GM12878 (cell line): ENCODE data around the gene NUB1. TPM values are rescaled to one million over a fixed set of nuclear protein-coding genes. Genes with fewer than 3 reads are reported as not detected.

ENCODE experiments used
- ATAC-seq: fragments of 200-7000 bp; cut with Tn5 transposase; 3 replicates; pipeline ENCODE4 v1.9.1; 2020; ENCODE audit warnings: mild to moderate bottlenecking, moderate library complexity
- BruUV-seq: library from RNA; stranded (reverse); fragments of 400-500 nt; replicated peaks from 2 replicates; lab custom pipeline; 2021; lab: Mats Ljungman, UMichigan
- CTCF ChIA-PET: fragments of 300-600 bp; sonication (Branson Sonifier 250); formaldehyde crosslinking; extraction: SDS; loops from one replicate; lab custom pipeline; 2021; ENCODE audit warnings: inconsistent platforms; lab: Yijun Ruan, JAX
- POLR2A ChIA-PET: fragments of 350-600 bp; formaldehyde crosslinking; extraction: SDS; loops from one replicate; lab custom pipeline; 2021; ENCODE audit warnings: inconsistent platforms; lab: Charles Lee
- RAD21 ChIA-PET: fragments of 300-600 bp; sonication (Branson Sonifier 250); formaldehyde crosslinking; loops from one replicate; lab custom pipeline; 2023; ENCODE audit warnings: antibody characterized with exemption; ENCODE audit not compliant: unreplicated experiment; lab: Charles Lee
- SMC1A ChIA-PET: fragments of 300-600 bp; sonication (Branson Sonifier 250); formaldehyde crosslinking; loops from one replicate; lab custom pipeline; 2023; ENCODE audit not compliant: unreplicated experiment, uncharacterized antibody; lab: Charles Lee
- DNase-seq: peaks from one replicate; pipeline ENCODE4 v3.0.0-alpha.2; 2011; ENCODE audit warnings: low read depth, low spot score
- FAIRE-seq: peaks from 3 replicates; lab custom pipeline; 2011; peaks lifted over from hg19 to GRCh38; lab: Jason Lieb, UNC
- H2AFZ ChIP-seq: 2 replicates; pipeline ENCODE4 v1.6.0; 2011; ENCODE audit warnings: low read depth, low read length, control low read depth; ENCODE audit not compliant: control insufficient read depth
- H3K27ac ChIP-seq: 2 replicates; pipeline ENCODE4 v1.5.1; 2011; ENCODE audit warnings: control low read depth; ENCODE audit not compliant: control insufficient read depth, insufficient read depth
- H3K27me3 ChIP-seq, 2 experiments: replicated peaks in 1 of 2; 2 replicates each; pipeline versions ENCODE4 v1.6.0 to v1.6.1; 2011; ENCODE audit warnings: low read length in 1 of 2; ENCODE audit not compliant: control insufficient read depth in 2 of 2, insufficient read depth in 2 of 2
- H3K36me3 ChIP-seq, 2 experiments: 2 replicates each; pipeline ENCODE4 v1.5.1; 2011; ENCODE audit warnings: low read length in 1 of 2; ENCODE audit not compliant: control insufficient read depth in 2 of 2, insufficient read depth in 2 of 2
- H3K4me1 ChIP-seq: 2 replicates; pipeline ENCODE4 v1.6.1; 2011; ENCODE audit warnings: mild to moderate bottlenecking, low read length, moderate library complexity, mixed read lengths; ENCODE audit not compliant: control insufficient read depth, insufficient read depth
- H3K4me2 ChIP-seq: 2 replicates; pipeline ENCODE4 v1.6.0; 2011; ENCODE audit warnings: control low read depth; ENCODE audit not compliant: control insufficient read depth, insufficient read depth
- H3K4me3 ChIP-seq: fragments of 200-600 bp; sonication (generic); 2 replicates; pipeline ENCODE4 v1.5.1; 2016
- H3K79me2 ChIP-seq: 2 replicates; pipeline ENCODE4 v1.6.0; 2011; ENCODE audit warnings: low read length; ENCODE audit not compliant: control insufficient read depth, insufficient read depth
- H3K9ac ChIP-seq: 2 replicates; pipeline ENCODE4 v1.8.0; 2011; ENCODE audit warnings: low read length, control low read depth, mixed read lengths; ENCODE audit not compliant: control insufficient read depth, insufficient read depth
- H3K9me3 ChIP-seq: replicated peaks from 3 replicates; pipeline ENCODE4 v1.5.1; 2011; ENCODE audit warnings: mild to moderate bottlenecking, low read length; ENCODE audit not compliant: control insufficient read depth, insufficient read depth
- H4K20me1 ChIP-seq: 2 replicates; pipeline ENCODE4 v1.6.0; 2011; ENCODE audit not compliant: control insufficient read depth, insufficient read depth
- EGR1 ChIP-seq, 2 experiments: IDR thresholded peaks; 1 replicate in 1 of 2; 2 replicates in 1 of 2; pipeline ENCODE4 v1.6.1; 2011 to 2012; ENCODE audit warnings: low read depth in 2 of 2, low read length in 2 of 2, borderline replicate concordance in 1 of 2, mild to moderate bottlenecking in 1 of 2, moderate library complexity in 1 of 2
- IKZF1 ChIP-seq: fragments of 450-650 bp; conservative IDR thresholded peaks from 2 replicates; pipeline ENCODE4 v1.6.1; 2017; ENCODE audit warnings: antibody characterized with exemption, mild to moderate bottlenecking
- KDM1A ChIP-seq: fragments of 200-600 bp; sonication (generic); IDR thresholded peaks from 2 replicates; pipeline ENCODE4 v1.6.1; 2016; ENCODE audit warnings: borderline replicate concordance
- PAX5 ChIP-seq: IDR thresholded peaks from 2 replicates; pipeline ENCODE4 v1.6.1; 2011; ENCODE audit warnings: low read depth, low read length, borderline replicate concordance
- POU2F2 ChIP-seq: IDR thresholded peaks from 3 replicates; pipeline ENCODE4 v1.6.1; 2011; ENCODE audit warnings: low read depth, mild to moderate bottlenecking, low read length, borderline replicate concordance
- YY1 ChIP-seq: IDR thresholded peaks from 2 replicates; pipeline ENCODE4 v1.6.1; 2011; ENCODE audit warnings: low read depth, mild to moderate bottlenecking, low read length
- WGBS: methylation state at CpG from one replicate; pipeline ENCODE4 v1.1.6; 2016; ENCODE audit warnings: low lambda C conversion rate; ENCODE audit not compliant: insufficient replicate concordance, insufficient coverage; ENCODE audit errors: missing lambda C conversion rate; 5-methylcytosine and 5-hydroxymethylcytosine counted together
- in situ Hi-C: fragments of 300-500 bp; cut with MboI; formaldehyde crosslinking; loops from 9 replicates; pipeline ENCODE4 v1.14.3; 2018; ENCODE audit warnings: mixed read lengths
- intact Hi-C: fragments of 100-400 bp; cut with micrococcal nuclease; formaldehyde crosslinking; loops from one replicate; pipeline ENCODE4 v1.14.2; 2022; ENCODE audit not compliant: unreplicated experiment
- polyA plus RNA-seq, 11 experiments: library from polyadenylated mRNA; depleted of rRNA in 4 of 11; unstranded in 6 of 11; stranded (reverse) in 5 of 11; fragments of >200 nt; fragmentation: Nextera tagmentation in 4 of 11; fragmentation: Illumina TruSeq in 1 of 11; extraction: Ambion mirVana in 4 of 11; extraction: Trizol in 1 of 11; gene quantifications; 1 replicate in 1 of 11; 2 replicates in 10 of 11; pipeline versions ENCODE4 v1.2.1 to v1.2.3, GENCODE V29; 2011 to 2016; ENCODE audit warnings: inconsistent platforms in 2 of 11, missing spikeins in 2 of 11, low read depth in 1 of 11
- total RNA-seq, 4 experiments: library from RNA; depleted of rRNA in 3 of 4; stranded (reverse); fragments of >200 nt in 3 of 4; fragmentation: Illumina TruSeq in 1 of 4; extraction: Trizol in 1 of 4; gene quantifications; 2 replicates each; pipeline versions ENCODE4 v1.2.1 to v1.2.3, GENCODE V29; 2013 to 2021

NUB1 gene
- total and polyA plus RNA-seq, 10 of the 15 experiments (the other 5 are each of a cell fraction or from before 2014, with no cell fraction given) = 24.1 to 102 (median 49.0) TPM

DNA sequence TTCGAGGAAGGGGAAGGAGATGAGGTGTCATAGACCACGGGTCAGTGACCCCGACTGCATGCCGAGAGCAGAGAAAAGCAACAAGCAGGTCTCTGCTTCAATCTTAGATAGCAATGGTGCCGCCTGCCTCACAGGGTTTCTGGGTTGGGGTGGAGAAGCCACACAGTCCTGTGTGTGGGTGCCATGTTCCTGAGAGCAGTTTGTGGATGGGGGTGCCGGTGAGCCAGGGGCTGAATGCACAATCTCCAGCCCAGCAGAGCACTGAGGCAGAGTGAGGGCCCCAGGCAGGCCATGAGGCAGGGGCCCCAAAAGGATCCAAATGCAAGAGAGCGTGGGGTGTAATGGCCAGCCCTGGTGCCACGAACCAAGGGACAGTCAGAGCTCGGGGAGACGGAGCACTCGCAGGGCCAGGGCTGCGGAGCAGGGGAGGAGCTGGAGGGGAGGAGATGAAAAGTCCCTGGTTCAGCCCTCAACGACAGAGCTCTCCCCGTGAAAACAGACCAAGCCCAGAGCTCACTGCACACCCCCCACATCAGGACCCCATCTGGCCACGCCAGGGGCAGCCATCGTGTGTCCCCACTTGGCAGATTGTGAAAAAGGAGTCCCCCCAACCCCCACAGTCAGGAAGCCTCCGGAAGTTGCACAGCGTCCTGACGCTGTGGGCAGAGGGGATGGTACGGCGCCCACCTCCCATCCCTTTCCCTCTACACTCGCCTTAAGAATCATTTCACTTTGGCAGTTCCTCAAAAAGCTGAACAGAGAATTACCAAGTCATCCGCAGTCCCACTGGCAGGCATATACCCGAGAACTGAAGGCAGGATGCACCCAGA is 48.4 kb downstream of the NUB1 start:
- POLR2A ChIA-PET = no interaction called here
- 34% methylated on average over 22 of the region's 24 CpGs for WGBS
- no peaks in the 10 kb centered on the region for H3K9me3 ChIP-seq
- no peak overlapping the region for H3K27ac ChIP-seq
- CTCF ChIA-PET = no interaction called here
- no peaks in the 10 kb centered on the region for H4K20me1 ChIP-seq
- no TSS peak for BruUV-seq
- no peak overlapping the region for H3K9ac ChIP-seq
- in situ Hi-C loops = no loop called here
- no peak overlapping the region for H3K4me2 ChIP-seq
- no peaks in the 10 kb centered on the region; a peak in 2 of 4 replicates for H3K27me3 ChIP-seq
- H3K4me3 ChIP-seq = no peak overlapping the region
- FAIRE-seq (no peak), DNase-seq (no peak), ATAC-seq (no peak)
- intact Hi-C loops = no loop called here
- H3K36me3 ChIP-seq = no peaks in the 10 kb centered on the region
- no peaks in the 10 kb centered on the region for H3K4me1 ChIP-seq
- SMC1A ChIA-PET = no interaction called here
- no peak overlapping the region for H2AFZ ChIP-seq
- TF ChIP-seq POU2F2 = no peak
- TF ChIP-seq PAX5 = no peak
- TF ChIP-seq KDM1A = no peak
- no peak for TF ChIP-seq IKZF1
- no peak for TF ChIP-seq YY1
- no peak for TF ChIP-seq EGR1 (IDR thresholded peaks at IDR 0.05; ENCODE audit: borderline replicate concordance in 1 of 2, low read depth in 2 of 2, low read length in 2 of 2)
- no peaks in the 10 kb centered on the region for H3K79me2 ChIP-seq
- RAD21 ChIA-PET = interaction anchor here (1.1 kb wide), 1 partner anchor 58 kb away, joined by 3 read pairs; no protein-coding TSS in a partner anchor
